GM12878 (cell line): Measurements from ENCODE around the gene KRCC1. TPM values are rescaled to one million over a fixed set of nuclear protein-coding genes. Genes with fewer than 3 reads are reported as not detected.
"Not testable (repeated sequence)": the region's sequence is repeated elsewhere in the genome, so short reads cannot be mapped to it uniquely, and the experiment has no call there.

Source experiments
- ATAC-seq: fragments of 200-7000 bp; cut with Tn5 transposase; 3 replicates; pipeline ENCODE4 v1.9.1; 2020; ENCODE audit warnings: mild to moderate bottlenecking, moderate library complexity
- BruUV-seq: library from RNA; stranded (reverse); fragments of 400-500 nt; replicated peaks from 2 replicates; lab custom pipeline; 2021; lab: Mats Ljungman, UMichigan
- CTCF ChIA-PET: fragments of 300-600 bp; sonication (Branson Sonifier 250); formaldehyde crosslinking; extraction: SDS; loops from one replicate; lab custom pipeline; 2021; ENCODE audit warnings: inconsistent platforms; lab: Yijun Ruan, JAX
- POLR2A ChIA-PET: fragments of 350-600 bp; formaldehyde crosslinking; extraction: SDS; loops from one replicate; lab custom pipeline; 2021; ENCODE audit warnings: inconsistent platforms; lab: Charles Lee
- RAD21 ChIA-PET: fragments of 300-600 bp; sonication (Branson Sonifier 250); formaldehyde crosslinking; loops from one replicate; lab custom pipeline; 2023; ENCODE audit warnings: antibody characterized with exemption; ENCODE audit not compliant: unreplicated experiment; lab: Charles Lee
- SMC1A ChIA-PET: fragments of 300-600 bp; sonication (Branson Sonifier 250); formaldehyde crosslinking; loops from one replicate; lab custom pipeline; 2023; ENCODE audit not compliant: unreplicated experiment, uncharacterized antibody; lab: Charles Lee
- DNase-seq: peaks from one replicate; pipeline ENCODE4 v3.0.0-alpha.2; 2011; ENCODE audit warnings: low read depth, low spot score
- FAIRE-seq: peaks from 3 replicates; lab custom pipeline; 2011; peaks lifted over from hg19 to GRCh38; lab: Jason Lieb, UNC
- H2AFZ ChIP-seq: 2 replicates; pipeline ENCODE4 v1.6.0; 2011; ENCODE audit warnings: low read depth, low read length, control low read depth; ENCODE audit not compliant: control insufficient read depth
- H3K27ac ChIP-seq: 2 replicates; pipeline ENCODE4 v1.5.1; 2011; ENCODE audit warnings: control low read depth; ENCODE audit not compliant: control insufficient read depth, insufficient read depth
- H3K27me3 ChIP-seq, 2 experiments: replicated peaks in 1 of 2; 2 replicates each; pipeline versions ENCODE4 v1.6.0 to v1.6.1; 2011; ENCODE audit warnings: low read length in 1 of 2; ENCODE audit not compliant: control insufficient read depth in 2 of 2, insufficient read depth in 2 of 2
- H3K36me3 ChIP-seq, 2 experiments: 2 replicates each; pipeline ENCODE4 v1.5.1; 2011; ENCODE audit warnings: low read length in 1 of 2; ENCODE audit not compliant: control insufficient read depth in 2 of 2, insufficient read depth in 2 of 2
- H3K4me1 ChIP-seq: 2 replicates; pipeline ENCODE4 v1.6.1; 2011; ENCODE audit warnings: mild to moderate bottlenecking, low read length, moderate library complexity, mixed read lengths; ENCODE audit not compliant: control insufficient read depth, insufficient read depth
- H3K4me2 ChIP-seq: 2 replicates; pipeline ENCODE4 v1.6.0; 2011; ENCODE audit warnings: control low read depth; ENCODE audit not compliant: control insufficient read depth, insufficient read depth
- H3K4me3 ChIP-seq: fragments of 200-600 bp; sonication (generic); 2 replicates; pipeline ENCODE4 v1.5.1; 2016
- H3K79me2 ChIP-seq: 2 replicates; pipeline ENCODE4 v1.6.0; 2011; ENCODE audit warnings: low read length; ENCODE audit not compliant: control insufficient read depth, insufficient read depth
- H3K9ac ChIP-seq: 2 replicates; pipeline ENCODE4 v1.8.0; 2011; ENCODE audit warnings: low read length, control low read depth, mixed read lengths; ENCODE audit not compliant: control insufficient read depth, insufficient read depth
- H3K9me3 ChIP-seq: replicated peaks from 3 replicates; pipeline ENCODE4 v1.5.1; 2011; ENCODE audit warnings: mild to moderate bottlenecking, low read length; ENCODE audit not compliant: control insufficient read depth, insufficient read depth
- H4K20me1 ChIP-seq: 2 replicates; pipeline ENCODE4 v1.6.0; 2011; ENCODE audit not compliant: control insufficient read depth, insufficient read depth
- ATF7 ChIP-seq: fragments of 450-650 bp; IDR thresholded peaks from 2 replicates; pipeline ENCODE4 v1.6.1; 2016; ENCODE audit warnings: low read depth, mild to moderate bottlenecking
- DPF2 ChIP-seq: fragments of 450-650 bp; IDR thresholded peaks from 2 replicates; pipeline ENCODE4 v1.6.1; 2017; ENCODE audit warnings: mild to moderate bottlenecking
- FOXK2 ChIP-seq: fragments of 450-650 bp; IDR thresholded peaks from 2 replicates; pipeline ENCODE4 v1.6.1; 2017; ENCODE audit warnings: mild to moderate bottlenecking, moderate library complexity
- MYB ChIP-seq: fragments of 150-350 bp; IDR thresholded peaks from 2 replicates; pipeline ENCODE4 v1.6.1; 2014; ENCODE audit warnings: mild to moderate bottlenecking, low read depth, low read length, borderline replicate concordance
- NR2F1 ChIP-seq: fragments of 450-650 bp; conservative IDR thresholded peaks from 2 replicates; pipeline ENCODE4 v1.6.1; 2017; ENCODE audit warnings: mild to moderate bottlenecking
- PAX5 ChIP-seq: IDR thresholded peaks from 2 replicates; pipeline ENCODE4 v1.6.1; 2011; ENCODE audit warnings: low read depth, low read length, borderline replicate concordance
- POU2F2 ChIP-seq: IDR thresholded peaks from 3 replicates; pipeline ENCODE4 v1.6.1; 2011; ENCODE audit warnings: low read depth, mild to moderate bottlenecking, low read length, borderline replicate concordance
- RAD51 ChIP-seq: fragments of 450-650 bp; IDR thresholded peaks from 2 replicates; pipeline ENCODE4 v1.6.1; 2016; ENCODE audit warnings: moderate library complexity, mild to moderate bottlenecking, inconsistent platforms
- ZNF24 ChIP-seq: fragments of 450-650 bp; IDR thresholded peaks from 2 replicates; pipeline ENCODE4 v1.6.1; 2017; ENCODE audit warnings: antibody characterized with exemption, mild to moderate bottlenecking
- WGBS: methylation state at CpG from one replicate; pipeline ENCODE4 v1.1.6; 2016; ENCODE audit warnings: low lambda C conversion rate; ENCODE audit not compliant: insufficient replicate concordance, insufficient coverage; ENCODE audit errors: missing lambda C conversion rate; 5-methylcytosine and 5-hydroxymethylcytosine counted together
- in situ Hi-C: fragments of 300-500 bp; cut with MboI; formaldehyde crosslinking; loops from 9 replicates; pipeline ENCODE4 v1.14.3; 2018; ENCODE audit warnings: mixed read lengths
- intact Hi-C: fragments of 100-400 bp; cut with micrococcal nuclease; formaldehyde crosslinking; loops from one replicate; pipeline ENCODE4 v1.14.2; 2022; ENCODE audit not compliant: unreplicated experiment
- polyA plus RNA-seq, 11 experiments: library from polyadenylated mRNA; depleted of rRNA in 4 of 11; unstranded in 6 of 11; stranded (reverse) in 5 of 11; fragments of >200 nt; fragmentation: Nextera tagmentation in 4 of 11; fragmentation: Illumina TruSeq in 1 of 11; extraction: Ambion mirVana in 4 of 11; extraction: Trizol in 1 of 11; gene quantifications; 1 replicate in 1 of 11; 2 replicates in 10 of 11; pipeline versions ENCODE4 v1.2.1 to v1.2.3, GENCODE V29; 2011 to 2016; ENCODE audit warnings: inconsistent platforms in 2 of 11, missing spikeins in 2 of 11, low read depth in 1 of 11
- total RNA-seq, 4 experiments: library from RNA; depleted of rRNA in 3 of 4; stranded (reverse); fragments of >200 nt in 3 of 4; fragmentation: Illumina TruSeq in 1 of 4; extraction: Trizol in 1 of 4; gene quantifications; 2 replicates each; pipeline versions ENCODE4 v1.2.1 to v1.2.3, GENCODE V29; 2013 to 2021
- TF ChIP-seq, protein P1 (sequence below): fragments of 450-650 bp; IDR thresholded peaks from 2 replicates; pipeline ENCODE4 v1.6.1; 2017; ENCODE audit warnings: mild to moderate bottlenecking, moderate library complexity

Gene KRCC1
- total and polyA plus RNA-seq, 10 of the 15 experiments (the other 5 are each of a cell fraction or from before 2014, with no cell fraction given), result 3.8 to 27.2 (median 12.5) TPM

DNA sequence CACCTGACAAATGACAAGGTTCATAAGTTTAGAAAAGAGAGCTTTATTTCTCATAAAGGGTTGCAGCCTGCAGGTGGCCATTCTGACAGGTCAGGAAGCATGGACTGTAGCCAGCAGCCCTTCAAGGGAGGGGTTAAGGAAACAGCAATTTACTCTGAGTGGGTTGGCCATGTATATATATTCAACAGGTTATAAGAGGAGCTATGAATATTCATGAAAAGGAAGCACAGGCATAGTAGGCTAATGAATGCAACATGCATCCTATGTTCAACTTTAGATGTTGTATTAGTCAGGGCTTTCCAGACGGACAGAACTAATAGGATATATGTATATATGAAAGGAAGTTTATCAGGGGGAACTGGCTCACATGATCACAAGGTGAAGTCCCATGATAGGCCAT, 59.8 kb downstream of the KRCC1 start:
- no peaks in the 10 kb centered on the region for H3K4me1 ChIP-seq
- no peak overlapping the region for H3K27ac ChIP-seq
- 0% methylated on average over 1 of the region's 1 CpG for WGBS
- H3K4me3 ChIP-seq, result no peak overlapping the region
- H3K9ac ChIP-seq, result no peak overlapping the region
- POLR2A ChIA-PET, result no interaction called here
- H3K9me3 ChIP-seq, result no peaks in the 10 kb centered on the region
- SMC1A ChIA-PET, result interaction anchor here (0.9 kb wide), 1 partner anchor 54 kb away, joined by 3 read pairs; no protein-coding TSS in a partner anchor
- BruUV-seq, result no TSS peak
- FAIRE-seq (no peak), DNase-seq (no peak), ATAC-seq (no peak)
- H2AFZ ChIP-seq, result no peak overlapping the region
- TF ChIP-seq ATF7 (no peak), RAD51 (no peak), MYB (no peak), DPF2 (no peak), PAX5 (no peak), FOXK2 (no peak), POU2F2 (no peak), NR2F1 (no peak), ZNF24 (no peak)
- TF ChIP-seq, protein P1, sequence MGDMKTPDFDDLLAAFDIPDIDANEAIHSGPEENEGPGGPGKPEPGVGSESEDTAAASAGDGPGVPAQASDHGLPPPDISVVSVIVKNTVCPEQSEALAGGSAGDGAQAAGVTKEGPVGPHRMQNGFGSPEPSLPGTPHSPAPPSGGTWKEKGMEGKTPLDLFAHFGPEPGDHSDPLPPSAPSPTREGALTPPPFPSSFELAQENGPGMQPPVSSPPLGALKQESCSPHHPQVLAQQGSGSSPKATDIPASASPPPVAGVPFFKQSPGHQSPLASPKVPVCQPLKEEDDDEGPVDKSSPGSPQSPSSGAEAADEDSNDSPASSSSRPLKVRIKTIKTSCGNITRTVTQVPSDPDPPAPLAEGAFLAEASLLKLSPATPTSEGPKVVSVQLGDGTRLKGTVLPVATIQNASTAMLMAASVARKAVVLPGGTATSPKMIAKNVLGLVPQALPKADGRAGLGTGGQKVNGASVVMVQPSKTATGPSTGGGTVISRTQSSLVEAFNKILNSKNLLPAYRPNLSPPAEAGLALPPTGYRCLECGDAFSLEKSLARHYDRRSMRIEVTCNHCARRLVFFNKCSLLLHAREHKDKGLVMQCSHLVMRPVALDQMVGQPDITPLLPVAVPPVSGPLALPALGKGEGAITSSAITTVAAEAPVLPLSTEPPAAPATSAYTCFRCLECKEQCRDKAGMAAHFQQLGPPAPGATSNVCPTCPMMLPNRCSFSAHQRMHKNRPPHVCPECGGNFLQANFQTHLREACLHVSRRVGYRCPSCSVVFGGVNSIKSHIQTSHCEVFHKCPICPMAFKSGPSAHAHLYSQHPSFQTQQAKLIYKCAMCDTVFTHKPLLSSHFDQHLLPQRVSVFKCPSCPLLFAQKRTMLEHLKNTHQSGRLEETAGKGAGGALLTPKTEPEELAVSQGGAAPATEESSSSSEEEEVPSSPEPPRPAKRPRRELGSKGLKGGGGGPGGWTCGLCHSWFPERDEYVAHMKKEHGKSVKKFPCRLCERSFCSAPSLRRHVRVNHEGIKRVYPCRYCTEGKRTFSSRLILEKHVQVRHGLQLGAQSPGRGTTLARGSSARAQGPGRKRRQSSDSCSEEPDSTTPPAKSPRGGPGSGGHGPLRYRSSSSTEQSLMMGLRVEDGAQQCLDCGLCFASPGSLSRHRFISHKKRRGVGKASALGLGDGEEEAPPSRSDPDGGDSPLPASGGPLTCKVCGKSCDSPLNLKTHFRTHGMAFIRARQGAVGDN, result no peak
- no peak overlapping the region for H3K4me2 ChIP-seq
- H4K20me1 ChIP-seq, result no peaks in the 10 kb centered on the region
- no peaks in the 10 kb centered on the region for H3K79me2 ChIP-seq
- RAD21 ChIA-PET, result no interaction called here
- no peaks in the 10 kb centered on the region for H3K36me3 ChIP-seq
- CTCF ChIA-PET, result no interaction called here
- intact Hi-C loops, result no loop called here
- in situ Hi-C loops, result no loop called here
- H3K27me3 ChIP-seq, result no peaks in the 10 kb centered on the region

DNA sequence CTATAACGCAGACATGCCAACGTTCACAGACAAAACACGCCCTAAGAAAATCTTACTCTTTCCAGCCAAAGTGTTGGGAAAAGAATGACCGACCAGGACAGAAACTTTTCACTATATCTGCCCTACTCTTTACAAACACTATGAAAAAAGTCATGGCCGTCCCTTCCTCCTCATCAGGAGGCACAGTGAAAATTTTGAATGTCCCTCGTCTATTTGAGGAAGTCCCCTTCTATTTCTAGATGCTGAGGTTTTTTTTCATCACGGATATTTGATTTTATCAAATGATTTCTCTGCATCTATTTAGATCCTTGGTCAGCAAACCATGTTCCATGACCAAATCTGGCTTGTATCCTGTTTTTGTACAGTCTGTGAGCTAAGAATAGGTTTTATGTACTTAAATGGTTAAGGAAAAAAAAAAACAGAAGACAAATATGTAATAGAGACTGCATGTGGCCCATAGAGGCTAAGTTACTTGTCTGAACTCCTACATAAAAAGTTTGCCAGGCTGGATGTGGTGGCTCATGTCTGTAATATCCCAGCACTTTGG, 61.2 kb downstream of the KRCC1 start:
- H3K9ac ChIP-seq, H3K79me2 ChIP-seq, H3K4me1 ChIP-seq, H3K36me3 ChIP-seq, H3K4me2 ChIP-seq, DNase-seq, H4K20me1 ChIP-seq, POLR2A ChIA-PET, H3K4me3 ChIP-seq, ATAC-seq, H3K27ac ChIP-seq, intact Hi-C loops, SMC1A ChIA-PET, RAD21 ChIA-PET, H2AFZ ChIP-seq, H3K27me3 ChIP-seq, FAIRE-seq, in situ Hi-C loops, BruUV-seq, H3K9me3 ChIP-seq, CTCF ChIA-PET: not testable (repeated sequence)
- WGBS, result 18% methylated on average over 7 of the region's 7 CpGs
